GM21360 (cell line): Measurements from ENCODE around the gene DHRS13.

ENCODE experiments used
- ATAC-seq: cut with Tn5 transposase; IDR thresholded peaks from one replicate; pipeline ENCODE4 v1.9.1; 2021; ENCODE audit warnings: mild to moderate bottlenecking, moderate library complexity; ENCODE audit not compliant: unreplicated experiment

Gene DHRS13

GRCh38 chr17:28902819-28903545 is at the start of gene DHRS13:
Gene DHRS13 (minus strand): TSS chr17:28903079. CDS start chr17:28902944, 135 bp downstream.
- ATAC-seq, result peak; percentile 80

- peak; percentile 43 for ATAC-seq
Observed at GRCh38 chr17:28951991-28952975, 49.4 kb upstream of the DHRS13 start.

GRCh38 chr17:28951428-28951990 is 48.6 kb upstream of the DHRS13 start, which contains the start of gene PHF12:
Gene PHF12 (minus strand): TSS chr17:28951518. CDS start chr17:28950960, 558 bp downstream.
- peak; percentile 50 for ATAC-seq

- peak; percentile 0 for ATAC-seq
Observed at GRCh38 chr17:28950752-28951427, 48.0 kb upstream of the DHRS13 start.

GRCh38 chr17:28950017-28950751 is 47.3 kb upstream of the DHRS13 start:
- ATAC-seq, result no peak

GRCh38 chr17:28949185-28950016 is 46.5 kb upstream of the DHRS13 start:
- ATAC-seq, result no peak

GRCh38 chr17:28948873-28949184 is 46.0 kb upstream of the DHRS13 start:
- no peak for ATAC-seq

GRCh38 chr17:28948342-28948741 is 45.5 kb upstream of the DHRS13 start:
- ATAC-seq, result no peak

- ATAC-seq, result no peak
Observed at GRCh38 chr17:28947639-28948038, 44.8 kb upstream of the DHRS13 start.

- no peak for ATAC-seq
Observed at GRCh38 chr17:28946239-28946638, 43.4 kb upstream of the DHRS13 start.

GRCh38 chr17:28944862-28945741 is 42.2 kb upstream of the DHRS13 start:
- no peak for ATAC-seq

- ATAC-seq, result no peak
Observed at GRCh38 chr17:28944343-28944742, 41.5 kb upstream of the DHRS13 start.

- ATAC-seq, result no peak
Observed at GRCh38 chr17:28942925-28943324, 40.0 kb upstream of the DHRS13 start.

- no peak for ATAC-seq
Observed at GRCh38 chr17:28941251-28941650, 38.4 kb upstream of the DHRS13 start.

- no peak for ATAC-seq
Observed at GRCh38 chr17:28940675-28941074, 37.8 kb upstream of the DHRS13 start.

GRCh38 chr17:28940142-28940541 is 37.3 kb upstream of the DHRS13 start:
- ATAC-seq, result no peak

GRCh38 chr17:28938552-28938951 is 35.7 kb upstream of the DHRS13 start:
- ATAC-seq, result no peak

GRCh38 chr17:28937044-28937729 is 34.3 kb upstream of the DHRS13 start:
- ATAC-seq, result no peak
